ENCODE data around the gene DAG1. TPM values are rescaled to one million over a fixed set of nuclear protein-coding genes. Genes with fewer than 3 reads are reported as not detected.
A peak's percentile ranks its signal among the peaks of the same experiment; 100 is the strongest.

Gene DAG1
- polyA plus RNA-seq, 1 experiment = 144 TPM

DNA sequence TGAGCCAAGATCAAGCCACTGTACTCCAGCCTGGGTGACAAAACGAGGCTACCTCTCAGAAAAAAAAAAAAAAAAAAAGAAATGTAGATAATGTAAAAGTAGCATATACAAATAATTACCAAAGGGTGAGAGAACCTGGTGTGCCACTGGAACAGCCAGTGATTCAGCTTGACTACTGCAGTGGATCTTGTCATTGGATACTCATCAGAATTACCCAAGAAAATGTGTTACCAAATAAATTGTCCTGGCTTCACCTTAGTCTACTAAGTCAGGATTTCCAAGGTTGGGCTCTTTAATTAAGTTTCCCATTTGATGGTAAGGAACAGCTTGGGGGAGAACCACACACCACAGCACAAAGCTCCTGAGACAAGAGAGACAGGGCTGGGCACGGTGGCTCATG is 42.5 kb upstream of the DAG1 start:
- Histone ChIP-seq H3K4me3 (ENCODE audit: low read depth, low read length) (no peak overlapping the region), H3K27me3 (ENCODE audit: control insufficient read depth, insufficient read depth, low read length) (no peaks in the 10 kb centered on the region), H3K36me3 (ENCODE audit: control insufficient read depth, insufficient read depth, low read length) (peaks cover 3% of the 10 kb centered on the region; the same call in 1 of the 2 replicates)
- DNase-seq (ENCODE audit: low read depth) = no peak
- ChIA-PET POLR2A (no interaction called here), CTCF (interaction anchor here (0.8 kb wide), 1 partner anchor 84 kb away, joined by 4 read pairs; no protein-coding TSS in a partner anchor)
- TF ChIP-seq, protein P1, sequence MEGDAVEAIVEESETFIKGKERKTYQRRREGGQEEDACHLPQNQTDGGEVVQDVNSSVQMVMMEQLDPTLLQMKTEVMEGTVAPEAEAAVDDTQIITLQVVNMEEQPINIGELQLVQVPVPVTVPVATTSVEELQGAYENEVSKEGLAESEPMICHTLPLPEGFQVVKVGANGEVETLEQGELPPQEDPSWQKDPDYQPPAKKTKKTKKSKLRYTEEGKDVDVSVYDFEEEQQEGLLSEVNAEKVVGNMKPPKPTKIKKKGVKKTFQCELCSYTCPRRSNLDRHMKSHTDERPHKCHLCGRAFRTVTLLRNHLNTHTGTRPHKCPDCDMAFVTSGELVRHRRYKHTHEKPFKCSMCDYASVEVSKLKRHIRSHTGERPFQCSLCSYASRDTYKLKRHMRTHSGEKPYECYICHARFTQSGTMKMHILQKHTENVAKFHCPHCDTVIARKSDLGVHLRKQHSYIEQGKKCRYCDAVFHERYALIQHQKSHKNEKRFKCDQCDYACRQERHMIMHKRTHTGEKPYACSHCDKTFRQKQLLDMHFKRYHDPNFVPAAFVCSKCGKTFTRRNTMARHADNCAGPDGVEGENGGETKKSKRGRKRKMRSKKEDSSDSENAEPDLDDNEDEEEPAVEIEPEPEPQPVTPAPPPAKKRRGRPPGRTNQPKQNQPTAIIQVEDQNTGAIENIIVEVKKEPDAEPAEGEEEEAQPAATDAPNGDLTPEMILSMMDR (IDR thresholded peaks at IDR 0.05; ENCODE audit: insufficient read depth, low read depth, low read length) = no peak

DNA sequence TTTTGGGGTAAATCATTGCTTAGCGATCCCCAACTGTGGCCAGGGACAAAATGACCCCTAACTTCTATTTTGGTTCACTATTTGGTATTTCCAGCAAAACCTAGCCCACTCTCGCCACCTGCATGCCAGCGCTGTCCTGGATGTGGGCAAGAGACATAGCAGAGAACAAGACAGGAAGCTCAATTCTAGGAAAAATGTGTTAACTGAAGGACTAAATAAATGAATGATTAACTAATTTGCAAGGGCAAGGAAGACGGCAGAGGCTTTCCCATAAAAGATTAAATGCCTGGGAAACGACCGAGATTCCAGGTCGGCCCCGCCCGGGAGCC is 41.4 kb upstream of the DAG1 start:
- ChIA-PET POLR2A (interaction anchor here (0.6 to 1.4 kb wide), 5 partner anchors 15 to 335 kb away, joined by 3 to 4 read pairs (median 4); partner anchors contain the start of genes GPX1, QRICH1, RHOA and USP4), CTCF (interaction anchor here (1.1 to 1.6 kb wide), 2 partner anchors 88 to 258 kb away, joined by 3 to 8 read pairs; partner anchors contain the start of genes KLHDC8B and USP4)
- TF ChIP-seq, protein P1 (IDR thresholded peaks at IDR 0.05; ENCODE audit: insufficient read depth, low read depth, low read length) = no peak
- Histone ChIP-seq H3K27me3 (ENCODE audit: control insufficient read depth, insufficient read depth, low read length) (no peaks in the 10 kb centered on the region), H3K4me3 (ENCODE audit: low read depth, low read length) (peak overlapping the region; percentile 80), H3K36me3 (ENCODE audit: control insufficient read depth, insufficient read depth, low read length) (peaks cover 3% of the 10 kb centered on the region; the same call in 1 of the 2 replicates)
- DNase-seq (ENCODE audit: low read depth) = no peak

DNA sequence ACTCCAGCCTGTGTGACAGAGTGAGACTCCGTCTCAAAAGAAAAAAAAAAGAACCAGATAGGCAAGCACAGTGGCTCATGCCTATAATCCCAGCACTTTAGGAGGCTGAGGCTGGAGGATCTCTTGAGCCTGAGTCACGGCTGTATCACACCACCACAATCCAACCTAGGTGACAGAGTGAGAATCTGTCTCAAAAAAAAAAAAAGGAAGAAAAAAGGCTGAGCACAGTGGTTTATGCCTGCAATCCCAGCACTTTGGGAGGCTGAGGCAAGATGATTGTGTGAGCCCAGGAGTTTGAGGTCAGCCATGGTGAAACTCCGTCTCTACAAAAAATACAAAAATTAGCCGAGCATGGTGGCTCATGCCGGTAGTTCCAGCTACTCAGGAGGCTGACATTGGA is 35.3 kb upstream of the DAG1 start:
- CTCF ChIA-PET = no interaction called here
- TF ChIP-seq, protein P1 (IDR thresholded peaks at IDR 0.05; ENCODE audit: insufficient read depth, low read depth, low read length) = no peak
- POLR2A ChIA-PET = no interaction called here
- no peak for DNase-seq (ENCODE audit: low read depth)
- Histone ChIP-seq H3K27me3 (ENCODE audit: control insufficient read depth, insufficient read depth, low read length) (no peaks in the 10 kb centered on the region), H3K36me3 (ENCODE audit: control insufficient read depth, insufficient read depth, low read length) (no peaks in the 10 kb centered on the region), H3K4me3 (ENCODE audit: low read depth, low read length) (no peak overlapping the region)

GRCh38 chr3:49445391-49445790 is 24.7 kb upstream of the DAG1 start:
- Histone ChIP-seq H3K36me3 (ENCODE audit: control insufficient read depth, insufficient read depth, low read length) (no peaks in the 10 kb centered on the region), H3K27me3 (ENCODE audit: control insufficient read depth, insufficient read depth, low read length) (no peaks in the 10 kb centered on the region), H3K4me3 (ENCODE audit: low read depth, low read length) (no peak overlapping the region)
- TF ChIP-seq, protein P1 (IDR thresholded peaks at IDR 0.05; ENCODE audit: insufficient read depth, low read depth, low read length) = no peak
- no peak for DNase-seq (ENCODE audit: low read depth)
- ChIA-PET CTCF (interaction anchor here (0.8 to 1.6 kb wide), 5 partner anchors 12 to 274 kb away, joined by 3 to 6 read pairs (median 3); partner anchors contain the start of genes KLHDC8B and USP4), POLR2A (no interaction called here)

DNA sequence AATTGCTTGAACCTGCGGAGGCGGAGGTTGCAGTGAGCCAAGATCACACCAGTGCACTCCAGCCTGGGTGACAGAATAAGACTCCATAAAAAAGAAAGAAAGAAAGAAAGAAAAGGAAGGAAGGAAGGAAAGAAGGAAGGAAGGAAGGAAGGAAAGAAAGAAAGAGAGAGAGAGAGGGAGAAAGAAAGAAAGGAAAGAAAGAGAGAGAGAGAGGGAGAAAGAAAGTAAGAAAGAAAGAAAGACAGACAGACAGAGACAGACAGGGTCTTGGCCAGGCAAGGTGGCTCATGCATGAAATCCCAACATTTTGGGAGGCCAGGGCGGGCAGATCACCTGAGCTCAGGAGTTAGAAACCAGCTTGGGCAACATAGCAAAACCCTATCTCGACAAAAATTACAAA is 16.4 kb upstream of the DAG1 start:
- H3K36me3 ChIP-seq (ENCODE audit: control insufficient read depth, insufficient read depth, low read length) = no peaks in the 10 kb centered on the region
- POLR2A ChIA-PET = no interaction called here
- TF ChIP-seq, protein P1 (IDR thresholded peaks at IDR 0.05; ENCODE audit: insufficient read depth, low read depth, low read length) = no peak
- no peak overlapping the region for H3K4me3 ChIP-seq (ENCODE audit: low read depth, low read length)
- H3K27me3 ChIP-seq (ENCODE audit: control insufficient read depth, insufficient read depth, low read length) = no peaks in the 10 kb centered on the region
- CTCF ChIA-PET = interaction anchor here (0.9 to 1.4 kb wide), 2 partner anchors 9 to 283 kb away, joined by 5 to 7 read pairs; partner anchors contain the start of gene KLHDC8B
- no peak for DNase-seq (ENCODE audit: low read depth)
